A549 (cell line): ENCODE measurements around the gene SYNGR4. TPM values are rescaled to one million over a fixed set of nuclear protein-coding genes. Genes with fewer than 3 reads are reported as not detected.
A peak's percentile ranks its signal among the peaks of the same experiment; 100 is the strongest.

Experiments
- ATAC-seq, 2 experiments: fragments of 200-7000 bp in 1 of 2; fragments of >200 bp in 1 of 2; cut with Nextera tagmentation in 1 of 2; cut with Tn5 transposase in 1 of 2; 3 replicates each; pipeline versions ENCODE4 v1.8.0 to v1.9.1; 2018 to 2020; ENCODE audit warnings: mild to moderate bottlenecking in 1 of 2, moderate library complexity in 1 of 2
- CTCF ChIA-PET: fragments of 300-600 bp; sonication (Branson Sonifier 250); formaldehyde crosslinking; extraction: SDS; loops from one replicate; lab custom pipeline; 2021; ENCODE audit warnings: antibody characterized with exemption, inconsistent platforms; lab: Yijun Ruan, JAX
- POLR2A ChIA-PET: fragments of 350-600 bp; formaldehyde crosslinking; extraction: SDS; loops from one replicate; lab custom pipeline; 2021; ENCODE audit warnings: antibody characterized with exemption, inconsistent platforms; lab: Yijun Ruan, JAX
- DNase-seq, 2 experiments: peaks; one replicate each; pipeline versions ENCODE4 v3.0.0 to v3.0.0-alpha.2; 2011 to 2016; ENCODE audit warnings: low read depth in 1 of 2, low spot score in 1 of 2
- FAIRE-seq: peaks from 2 replicates; lab custom pipeline; 2011; peaks lifted over from hg19 to GRCh38; lab: Jason Lieb, UNC
- H3K27ac ChIP-seq, 2 experiments: fragments of >200 bp; sonication (Bioruptor Twin); formaldehyde crosslinking; 3 replicates each; pipeline ENCODE4 v1.5.1; 2016 to 2017
- H3K4me1 ChIP-seq: fragments of >200 bp; sonication (Bioruptor Twin); formaldehyde crosslinking; 3 replicates; pipeline ENCODE4 v1.6.1; 2016
- H3K4me2 ChIP-seq: fragments of >200 bp; sonication (Bioruptor Twin); formaldehyde crosslinking; 3 replicates; pipeline ENCODE4 v1.6.1; 2016
- H3K4me3 ChIP-seq: fragments of >200 bp; sonication (Bioruptor Twin); formaldehyde crosslinking; 3 replicates; pipeline ENCODE4 v1.5.1; 2016
- H3K9me3 ChIP-seq: fragments of >200 bp; sonication (Bioruptor Twin); formaldehyde crosslinking; 3 replicates; pipeline ENCODE4 v1.6.1; 2016
- ATOH8 ChIP-seq: fragments of 250-450 bp; sonication (Bioruptor Pico); IDR thresholded peaks from 2 replicates; pipeline ENCODE4 v1.5.0; 2020; ENCODE audit warnings: low read depth, mild to moderate bottlenecking, moderate library complexity
- CBX2 ChIP-seq: fragments of 200-600 bp; sonication (generic); IDR thresholded peaks from 2 replicates; pipeline ENCODE4 v1.6.1; 2016; ENCODE audit warnings: low read depth, mild to moderate bottlenecking, borderline replicate concordance
- CHD2 ChIP-seq: fragments of 150-350 bp; IDR thresholded peaks from 2 replicates; pipeline ENCODE4 v1.6.1; 2014; ENCODE audit warnings: low read length; ENCODE audit not compliant: partially characterized antibody
- CHD4 ChIP-seq: fragments of 200-600 bp; sonication (generic); IDR thresholded peaks from 2 replicates; pipeline ENCODE4 v1.6.1; 2016; ENCODE audit warnings: antibody characterized with exemption, mild to moderate bottlenecking, borderline replicate concordance
- CTCF ChIP-seq: fragments of >200 bp; sonication (Bioruptor Twin); formaldehyde crosslinking; IDR thresholded peaks from 3 replicates; pipeline ENCODE4 v1.5.1; 2016
- EHF ChIP-seq: fragments of 250-450 bp; sonication (Bioruptor Pico); IDR thresholded peaks from 2 replicates; pipeline ENCODE4 v1.5.0; 2020; ENCODE audit warnings: mild to moderate bottlenecking
- ELK1 ChIP-seq: fragments of 150-350 bp; IDR thresholded peaks from 2 replicates; pipeline ENCODE4 v1.6.1; 2014; ENCODE audit warnings: low read depth, mild to moderate bottlenecking, low read length
- FOSB ChIP-seq: fragments of 250-450 bp; sonication (Bioruptor Pico); IDR thresholded peaks from 2 replicates; pipeline ENCODE4 v1.5.0; 2020; ENCODE audit warnings: mild to moderate bottlenecking, moderate library complexity
- FOXS1 ChIP-seq: fragments of 250-450 bp; sonication (Bioruptor Pico); IDR thresholded peaks from 2 replicates; pipeline ENCODE4 v1.5.0; 2020; ENCODE audit warnings: mild to moderate bottlenecking, moderate library complexity
- HEYL ChIP-seq: fragments of 250-450 bp; sonication (Bioruptor Pico); IDR thresholded peaks from 2 replicates; pipeline ENCODE4 v1.8.0; 2021; ENCODE audit warnings: mild to moderate bottlenecking, moderate library complexity
- HOXB13 ChIP-seq: fragments of 250-450 bp; sonication (Bioruptor Pico); IDR thresholded peaks from 2 replicates; pipeline ENCODE4 v1.5.0; 2020; ENCODE audit warnings: low read depth, mild to moderate bottlenecking, moderate library complexity
- MAX ChIP-seq: IDR thresholded peaks from 2 replicates; pipeline ENCODE4 v1.6.1; 2012
- MYC ChIP-seq: IDR thresholded peaks from 2 replicates; pipeline ENCODE4 v1.6.1; 2012; ENCODE audit warnings: mild to moderate bottlenecking, inconsistent platforms, low read length, improper control_type of control experiment, borderline replicate concordance
- NFE2L2 ChIP-seq: fragments of 150-350 bp; conservative IDR thresholded peaks from 2 replicates; pipeline ENCODE4 v1.6.1; 2014; ENCODE audit warnings: low read length
- POLR2A ChIP-seq: IDR thresholded peaks from 2 replicates; pipeline ENCODE4 v1.6.1; 2012; ENCODE audit warnings: mild to moderate bottlenecking, low read length
- RARB ChIP-seq: fragments of 250-450 bp; sonication (Bioruptor Pico); IDR thresholded peaks from 2 replicates; pipeline ENCODE4 v1.8.0; 2021; ENCODE audit warnings: mild to moderate bottlenecking, moderate library complexity
- REST ChIP-seq: fragments of 200-600 bp; sonication (generic); IDR thresholded peaks from 2 replicates; pipeline ENCODE4 v1.6.1; 2016; ENCODE audit warnings: antibody characterized with exemption, mild to moderate bottlenecking, moderate library complexity
- SREBF2 ChIP-seq: fragments of 450-650 bp; IDR thresholded peaks from 2 replicates; pipeline ENCODE4 v1.6.1; 2014; ENCODE audit warnings: mild to moderate bottlenecking, moderate library complexity
- TFCP2L1 ChIP-seq: fragments of 250-450 bp; sonication (Bioruptor Pico); IDR thresholded peaks from 2 replicates; pipeline ENCODE4 v1.5.0; 2021; ENCODE audit warnings: mild to moderate bottlenecking
- TP53 ChIP-seq: fragments of 250-450 bp; sonication (Bioruptor Pico); IDR thresholded peaks from 2 replicates; pipeline ENCODE4 v1.5.0; 2021; ENCODE audit warnings: mild to moderate bottlenecking, moderate library complexity
- ZC3H11A ChIP-seq: fragments of 450-650 bp; IDR thresholded peaks from 2 replicates; pipeline ENCODE4 v1.6.1; 2014; ENCODE audit warnings: antibody characterized with exemption, mild to moderate bottlenecking
- ZNF302 ChIP-seq: fragments of 250-450 bp; sonication (Bioruptor Pico); IDR thresholded peaks from 2 replicates; pipeline ENCODE4 v1.9.0; 2021; ENCODE audit warnings: inconsistent platforms, mild to moderate bottlenecking, moderate library complexity
- ZSCAN20 ChIP-seq: fragments of 250-450 bp; sonication (Bioruptor Pico); IDR thresholded peaks from 2 replicates; pipeline ENCODE4 v1.8.0; 2022; ENCODE audit warnings: mild to moderate bottlenecking, moderate library complexity
- WGBS: methylation state at CpG from one replicate; pipeline ENCODE4 v1.1.6; 2017; ENCODE audit errors: missing lambda C conversion rate; 5-methylcytosine and 5-hydroxymethylcytosine counted together
- polyA plus RNA-seq, 4 experiments: library from polyadenylated mRNA; depleted of rRNA in 3 of 4; stranded (reverse); fragments of >200 nt; fragmentation: RNase III in 1 of 4; extraction: RNeasy Plus Mini Kit Qiagen cat#74134 plus additional on column Dnase treatment in 1 of 4; gene quantifications; 2 replicates in 3 of 4; 3 replicates in 1 of 4; pipeline ENCODE4 v1.2.3, GENCODE V29; 2011 to 2017

The SYNGR4 gene
- polyA plus RNA-seq, 2 of the 4 experiments (the other 2 are of a cell fraction) = 2.3 to 4.4 TPM

GRCh38 chr19:48398375-48399235 lies 34.4 kb downstream of the SYNGR4 start (continued):
- TF ChIP-seq CHD4 = no peak
- TF ChIP-seq HOXB13 = no peak
- peak; percentile 73; the same call in 1 of the 2 replicates for TF ChIP-seq MYC
- 0 out of 2 replicates have a peak, but pooled peaks have one; percentile 39 for TF ChIP-seq FOXS1 (CRISPR knock-in tag)
- TF ChIP-seq ZSCAN20 (CRISPR knock-in tag) = no peak
- no peak for TF ChIP-seq ZC3H11A
- TF ChIP-seq CBX2 = no peak
- no peak for TF ChIP-seq ZNF302
- no peak for TF ChIP-seq ELK1
- TF ChIP-seq ATOH8 (CRISPR knock-in tag) = peak; percentile 93
- TF ChIP-seq MAX = peak; percentile 95

GRCh38 chr19:48400018-48400742 lies 36.0 kb downstream of the SYNGR4 start:
- FAIRE-seq (peak; percentile 54), ATAC-seq (peak; percentile 55 to 72), DNase-seq (peak; percentile 80 to 89)
- WGBS = 39% methylated on average over 14 of the region's 14 CpGs
- ChIA-PET POLR2A (interaction anchor here (0.5 to 1.6 kb wide), 14 partner anchors 9 to 962 kb away, joined by 3 to 8 read pairs (median 3); partner anchors contain the start of genes EMP3, GRWD1, KDELR1 and SYNGR4), CTCF (interaction anchor here (0.6 to 3.6 kb wide), 7 partner anchors 7 to 291 kb away, joined by 3 to 22 read pairs (median 5); partner anchors contain the start of genes GRWD1 and KDELR1)
- TF ChIP-seq POLR2A (peak; percentile 24), HEYL (CRISPR knock-in tag) (no peak)
- H3K4me2 ChIP-seq = peak overlapping the region; percentile 77
- H3K27ac ChIP-seq = peak overlapping the region; percentile 51 to 95
- H3K9me3 ChIP-seq = no peaks in the 10 kb centered on the region
- H3K4me1 ChIP-seq = peaks cover 41% of the 10 kb centered on the region
- peak overlapping the region; percentile 47; the same call in 2 of the 3 replicates for H3K4me3 ChIP-seq

- Histone ChIP-seq H3K9me3 (no peaks in the 10 kb centered on the region), H3K4me2 (no peak overlapping the region), H3K4me3 (no peak overlapping the region), H3K27ac (no peak overlapping the region), H3K4me1 (peaks cover 30% of the 10 kb centered on the region)
- no peak for ATAC-seq
- 91% methylated on average over 5 of the region's 5 CpGs for WGBS
- DNase-seq = no peak
- ChIA-PET POLR2A (interaction anchor here (0.6 to 1.5 kb wide), 2 partner anchors 10 to 67 kb away, joined by 3 to 4 read pairs; partner anchors contain the start of gene KDELR1), CTCF (interaction anchor here (0.6 to 3.6 kb wide), 9 partner anchors 10 to 182 kb away, joined by 3 to 22 read pairs (median 5); partner anchors contain the start of genes GRWD1 and KDELR1)
- FAIRE-seq = no peak
- TF ChIP-seq RARB (CRISPR knock-in tag) (no peak), MYC (no peak), CBX2 (no peak), CHD2 (no peak), TFCP2L1 (CRISPR knock-in tag) (no peak), FOSB (no peak), REST (no peak), CTCF (no peak), FOXS1 (CRISPR knock-in tag) (no peak), SREBF2 (no peak), TP53 (CRISPR knock-in tag) (no peak), NFE2L2 (no peak), HEYL (CRISPR knock-in tag) (no peak), EHF (CRISPR knock-in tag) (no peak), POLR2A (no peak)
Observed at GRCh38 chr19:48401287-48401686, 37.1 kb downstream of the SYNGR4 start.
